C4-2B (cell line): Measurements from ENCODE around the gene AHI1.
"Not testable (repeated sequence)": the region's sequence is repeated elsewhere in the genome, so short reads cannot be mapped to it uniquely, and the experiment has no call there.

Source experiments
- H3K27ac ChIP-seq: fragments of 450-650 bp; 2 replicates; pipeline ENCODE4 v1.5.1; 2017
- CTCF ChIP-seq: fragments of 450-650 bp; conservative IDR thresholded peaks from 2 replicates; pipeline ENCODE4 v1.5.1; 2017; ENCODE audit warnings: mild to moderate bottlenecking
- ZFX ChIP-seq: fragments of 450-650 bp; IDR thresholded peaks from 2 replicates; pipeline ENCODE4 v1.6.1; 2017

Gene AHI1

GRCh38 chr6:135354407-135354806 lies 143.1 kb downstream of the AHI1 start:
- H3K27ac ChIP-seq, result no peak overlapping the region
- TF ChIP-seq CTCF (no peak), ZFX (no peak)

GRCh38 chr6:135353113-135353512 lies 144.4 kb downstream of the AHI1 start:
- no peak overlapping the region for H3K27ac ChIP-seq
- TF ChIP-seq CTCF (no peak), ZFX (no peak)

GRCh38 chr6:135351635-135352034 lies 145.9 kb downstream of the AHI1 start:
- no peak overlapping the region for H3K27ac ChIP-seq
- TF ChIP-seq ZFX, result no peak
- no peak for TF ChIP-seq CTCF

GRCh38 chr6:135347887-135348286 lies 149.7 kb downstream of the AHI1 start:
- no peak overlapping the region for H3K27ac ChIP-seq
- TF ChIP-seq ZFX (no peak), CTCF (no peak)

GRCh38 chr6:135346747-135347146 lies 150.8 kb downstream of the AHI1 start:
- H3K27ac ChIP-seq, result no peak overlapping the region
- TF ChIP-seq ZFX (no peak), CTCF (no peak)

GRCh38 chr6:135344526-135344925 lies 153.0 kb downstream of the AHI1 start:
- H3K27ac ChIP-seq, result no peak overlapping the region
- TF ChIP-seq ZFX, result no peak
- no peak for TF ChIP-seq CTCF

- not testable (repeated sequence) for H3K27ac ChIP-seq
Observed at GRCh38 chr6:135339920-135340319, 157.6 kb downstream of the AHI1 start.

GRCh38 chr6:135334169-135334568 lies 163.4 kb downstream of the AHI1 start:
- no peak for TF ChIP-seq ZFX
- no peak for TF ChIP-seq CTCF
- H3K27ac ChIP-seq, result no peak overlapping the region
